Spleen (tissue), 11 donors: ENCODE results near the gene TMEM145. TPM values are rescaled to one million over a fixed set of nuclear protein-coding genes. Genes with fewer than 3 reads are reported as not detected.

Experiments used
- DNase-seq: peaks from one replicate; pipeline ENCODE4 v3.0.0-alpha.2; 2020
- H3K27ac ChIP-seq, 8 donors: fragments of 200-600 bp; sonication (generic) in 7 of 8; 1 replicate in 4 of 8; 2 replicates in 4 of 8; pipeline versions ENCODE4 v1.5.0 to v1.8.0; 2016 to 2021; ENCODE audit warnings: inconsistent platforms in 4 of 8, mild to moderate bottlenecking in 4 of 8, moderate library complexity in 1 of 8
- H3K27me3 ChIP-seq, 7 donors: fragments of 200-600 bp; sonication (generic) in 6 of 7; replicated peaks in 1 of 7; 1 replicate in 4 of 7; 2 replicates in 3 of 7; pipeline versions ENCODE4 v1.5.0 to v1.8.0; 2016 to 2021; ENCODE audit warnings: inconsistent platforms in 3 of 7, mild to moderate bottlenecking in 1 of 7
- H3K36me3 ChIP-seq, 6 donors: fragments of 200-600 bp; sonication (generic) in 5 of 6; 1 replicate in 4 of 6; 2 replicates in 2 of 6; pipeline versions ENCODE4 v1.5.0 to v1.8.0; 2016 to 2021; ENCODE audit warnings: inconsistent platforms in 2 of 6
- H3K4me1 ChIP-seq, 6 donors: fragments of 200-600 bp; sonication (generic) in 5 of 6; 1 replicate in 3 of 6; 2 replicates in 3 of 6; pipeline versions ENCODE4 v1.5.0 to v1.8.0; 2016 to 2021; ENCODE audit warnings: inconsistent platforms in 3 of 6
- H3K4me3 ChIP-seq, 8 donors: fragments of 200-600 bp; sonication (generic) in 7 of 8; 1 replicate in 4 of 8; 2 replicates in 4 of 8; pipeline versions ENCODE4 v1.5.0 to v1.8.0; 2016 to 2021; ENCODE audit warnings: inconsistent platforms in 4 of 8, mild to moderate bottlenecking in 4 of 8, moderate library complexity in 2 of 8
- H3K9me3 ChIP-seq, 8 donors: fragments of 200-600 bp; sonication (generic) in 7 of 8; 1 replicate in 4 of 8; 2 replicates in 4 of 8; pipeline versions ENCODE4 v1.5.0 to v1.8.0; 2016 to 2021; ENCODE audit warnings: inconsistent platforms in 4 of 8
- POLR2A ChIP-seq, 3 donors: fragments of 450-650 bp; IDR thresholded peaks; one replicate each; pipeline ENCODE4 v1.5.1; 2017; ENCODE audit warnings: antibody characterized with exemption in 3 of 3, mild to moderate bottlenecking in 1 of 3
- POLR2AphosphoS5 ChIP-seq, 3 donors: sonication (generic); formaldehyde crosslinking; IDR thresholded peaks; one replicate each; pipeline ENCODE4 v1.5.1; 2017; ENCODE audit warnings: antibody characterized with exemption in 3 of 3
- WGBS, 5 donors: extraction: QIAGEN DNeasy Blood & Tissue Kit in 3 of 5; methylation state at CpG; one replicate each; pipeline versions ENCODE4 v1.1.5 to v1.1.7; 2013 to 2018; 5-methylcytosine and 5-hydroxymethylcytosine counted together
- intact Hi-C: fragments of 100-400 bp; cut with DNase I; formaldehyde crosslinking; loops from one replicate; pipeline ENCODE4 v1.15.0; 2023; ENCODE audit warnings: low total_unique reads
- polyA plus RNA-seq, 3 donors: library from polyadenylated mRNA; stranded (reverse); fragments of 200-250 nt; gene quantifications; one replicate each; pipeline ENCODE4 v1.2.1, GENCODE V29; 2013
- total RNA-seq, 7 donors: library from RNA; depleted of rRNA in 3 of 7; stranded (reverse); fragments of >200 nt in 3 of 7; fragmentation: NEBNext Ultra II Directional in 4 of 7; extraction: Animal tissue kit (Norgen Biotek cat#: 25700) in 4 of 7; gene quantifications; one replicate each; pipeline versions ENCODE4 v1.1.0 to v1.2.1, GENCODE V29; 2016 to 2021
- TF ChIP-seq, protein P1 (sequence below), 11 experiments: fragments of 200-600 bp in 7 of 11; fragments of 450-650 bp in 4 of 11; sonication (generic) in 4 of 11; IDR thresholded peaks in 8 of 11; conservative IDR thresholded peaks in 3 of 11; 1 replicate in 7 of 11; 2 replicates in 4 of 11; pipeline versions ENCODE4 v1.4.0 to v1.8.0; 2016 to 2021; ENCODE audit warnings: antibody characterized with exemption in 11 of 11, inconsistent platforms in 4 of 11, mild to moderate bottlenecking in 1 of 11
- donor health status: healthy with polysubstance abuse.
- donor health status: DM: no; HTN: no; CAD: no; lungs with moderate emphysema.
- donor health status: DM: no; HTN: no; CAD: no.
- donor health status: Bipolar disorder and iron deficiency.
- donor health status: healthy.
- donor health status: DM: no; HTN: no; CAD: no.
- donor health status: DM: yes; HTN: yes; CAD: no.

TMEM145 gene
- total and polyA plus RNA-seq, 10 donors = 0.13 to 2.3 (median 0.73) TPM; not detected in 1

DNA sequence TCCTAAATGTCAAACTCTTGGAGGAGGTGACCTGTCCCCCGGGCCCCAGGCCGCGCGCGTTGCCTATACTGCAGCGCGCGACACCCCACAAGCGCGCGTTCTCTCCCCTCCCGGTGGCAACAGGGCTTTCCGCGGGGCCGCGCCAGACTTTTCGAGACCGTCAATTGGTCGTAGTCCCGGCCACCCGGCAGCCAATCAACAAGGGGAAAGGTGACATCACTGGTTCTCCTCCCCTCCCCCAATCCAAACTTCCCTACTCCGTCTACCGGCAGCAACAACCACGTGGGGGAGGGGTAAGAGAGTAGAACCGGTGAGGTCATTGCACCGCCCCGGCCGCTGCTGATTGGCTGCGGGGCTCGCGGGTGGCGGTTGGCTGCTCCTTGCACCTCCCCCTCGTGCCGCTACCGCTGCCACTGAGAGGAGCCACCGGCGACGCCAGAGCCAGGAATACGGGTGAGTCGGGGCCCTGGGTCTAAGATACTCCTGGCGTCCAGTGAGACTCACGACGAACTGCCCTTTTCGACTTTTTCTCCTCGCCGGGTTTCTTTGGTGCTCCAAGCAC is 44.9 kb upstream of the TMEM145 start:
- H3K4me1 ChIP-seq = peaks cover 21 to 46% (median 36%) of the 10 kb centered on the region in 6 donors
- H3K36me3 ChIP-seq = peaks cover 0 to 17% (median 16%) of the 10 kb centered on the region in 6 donors
- no peaks in the 10 kb centered on the region for H3K9me3 ChIP-seq
- intact Hi-C loops = no loop called here
- DNase-seq = peak; percentile 99
- peak overlapping the region; percentile 42 to 69 (median 48) for H3K4me3 ChIP-seq
- 0 to 1% (median 0%) methylated on average over 30 to 46 of the region's 46 CpGs for WGBS, 5 donors
- H3K27me3 ChIP-seq = no peaks in the 10 kb centered on the region
- peak overlapping the region; percentile 97 to 100 (median 99) for H3K27ac ChIP-seq
- TF ChIP-seq POLR2AphosphoS5 (IDR thresholded peaks at IDR 0.05) (peak; percentile 85 to 97 (median 96)), POLR2A (IDR thresholded peaks at IDR 0.05) (peak in 1 of 3 donors; percentile 73)
- TF ChIP-seq, protein P1, sequence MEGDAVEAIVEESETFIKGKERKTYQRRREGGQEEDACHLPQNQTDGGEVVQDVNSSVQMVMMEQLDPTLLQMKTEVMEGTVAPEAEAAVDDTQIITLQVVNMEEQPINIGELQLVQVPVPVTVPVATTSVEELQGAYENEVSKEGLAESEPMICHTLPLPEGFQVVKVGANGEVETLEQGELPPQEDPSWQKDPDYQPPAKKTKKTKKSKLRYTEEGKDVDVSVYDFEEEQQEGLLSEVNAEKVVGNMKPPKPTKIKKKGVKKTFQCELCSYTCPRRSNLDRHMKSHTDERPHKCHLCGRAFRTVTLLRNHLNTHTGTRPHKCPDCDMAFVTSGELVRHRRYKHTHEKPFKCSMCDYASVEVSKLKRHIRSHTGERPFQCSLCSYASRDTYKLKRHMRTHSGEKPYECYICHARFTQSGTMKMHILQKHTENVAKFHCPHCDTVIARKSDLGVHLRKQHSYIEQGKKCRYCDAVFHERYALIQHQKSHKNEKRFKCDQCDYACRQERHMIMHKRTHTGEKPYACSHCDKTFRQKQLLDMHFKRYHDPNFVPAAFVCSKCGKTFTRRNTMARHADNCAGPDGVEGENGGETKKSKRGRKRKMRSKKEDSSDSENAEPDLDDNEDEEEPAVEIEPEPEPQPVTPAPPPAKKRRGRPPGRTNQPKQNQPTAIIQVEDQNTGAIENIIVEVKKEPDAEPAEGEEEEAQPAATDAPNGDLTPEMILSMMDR (IDR thresholded peaks at IDR 0.05 in 8 of 11, conservative IDR thresholded peaks at IDR 0.05 in 3 of 11) = peak in 6 of 11 experiments; percentile 8 to 33 (median 22)

DNA sequence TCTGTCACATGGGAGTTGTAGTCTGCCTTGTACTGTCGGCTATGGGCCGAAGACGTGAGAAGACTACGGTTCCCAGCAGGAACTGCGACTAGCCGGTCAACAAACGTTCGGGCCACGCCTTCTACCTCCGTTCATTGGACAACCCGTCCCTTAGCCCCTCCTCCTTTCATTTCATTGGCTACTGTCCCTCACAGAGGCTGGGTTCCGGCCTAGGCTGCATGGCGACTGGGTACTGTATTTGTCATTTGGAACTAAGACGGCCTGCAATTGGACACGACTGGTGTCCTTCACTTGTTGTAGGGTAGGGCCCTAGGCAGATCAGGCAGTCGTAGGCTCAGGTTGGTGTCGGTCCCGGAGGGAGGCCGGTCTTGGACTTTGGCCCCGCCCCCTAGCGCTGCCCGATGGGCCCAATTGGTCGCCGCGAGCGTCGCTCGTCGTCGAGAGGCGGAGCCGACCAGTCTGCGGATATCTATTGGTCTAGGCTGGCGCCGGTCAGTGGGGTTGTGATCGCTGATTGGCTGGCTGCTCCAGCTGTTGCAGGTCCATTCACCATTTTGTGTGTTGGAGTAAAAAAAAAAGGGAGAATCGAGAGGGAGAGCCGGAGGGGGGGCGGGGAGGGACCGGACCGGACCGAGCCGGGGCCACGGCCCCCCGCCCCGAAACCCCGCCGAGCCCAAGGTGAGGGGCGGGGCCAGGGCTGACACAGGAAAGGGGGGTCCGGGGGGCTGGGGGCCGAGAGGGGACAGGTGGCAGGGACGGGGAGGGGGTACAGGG is 44.2 kb upstream of the TMEM145 start, which contains the start of gene CIC:
TSS of gene CIC (plus strand) at position 549 of the 774 bp plus-strand sequence. CDS start 2,532 bp downstream, outside the sequence.
- H3K4me1 ChIP-seq = peaks cover 21 to 53% (median 39%) of the 10 kb centered on the region in 6 donors
- DNase-seq = peak; percentile 99
- no peaks in the 10 kb centered on the region for H3K9me3 ChIP-seq
- peak within 1 kb of the TSS; percentile 97 to 100 (median 99) for H3K27ac ChIP-seq
- intact Hi-C loops = no loop called here
- no peaks in the 10 kb centered on the region for H3K27me3 ChIP-seq
- H3K36me3 ChIP-seq = peaks cover 0 to 24% (median 22%) of the 10 kb centered on the region in 6 donors
- WGBS, 5 donors = 0 to 2% (median 1%) methylated on average over 41 to 52 of the region's 52 CpGs
- peak within 1 kb of the TSS; percentile 43 to 69 (median 50) for H3K4me3 ChIP-seq
- peak in 2 of 3 donors; percentile 55 to 70 for TF ChIP-seq POLR2AphosphoS5 (IDR thresholded peaks at IDR 0.05)
- TF ChIP-seq, protein P1 (IDR thresholded peaks at IDR 0.05 in 8 of 11, conservative IDR thresholded peaks at IDR 0.05 in 3 of 11) = peak in 2 of 11 experiments; percentile 14 to 36
- no peak for TF ChIP-seq POLR2A (IDR thresholded peaks at IDR 0.05)

DNA sequence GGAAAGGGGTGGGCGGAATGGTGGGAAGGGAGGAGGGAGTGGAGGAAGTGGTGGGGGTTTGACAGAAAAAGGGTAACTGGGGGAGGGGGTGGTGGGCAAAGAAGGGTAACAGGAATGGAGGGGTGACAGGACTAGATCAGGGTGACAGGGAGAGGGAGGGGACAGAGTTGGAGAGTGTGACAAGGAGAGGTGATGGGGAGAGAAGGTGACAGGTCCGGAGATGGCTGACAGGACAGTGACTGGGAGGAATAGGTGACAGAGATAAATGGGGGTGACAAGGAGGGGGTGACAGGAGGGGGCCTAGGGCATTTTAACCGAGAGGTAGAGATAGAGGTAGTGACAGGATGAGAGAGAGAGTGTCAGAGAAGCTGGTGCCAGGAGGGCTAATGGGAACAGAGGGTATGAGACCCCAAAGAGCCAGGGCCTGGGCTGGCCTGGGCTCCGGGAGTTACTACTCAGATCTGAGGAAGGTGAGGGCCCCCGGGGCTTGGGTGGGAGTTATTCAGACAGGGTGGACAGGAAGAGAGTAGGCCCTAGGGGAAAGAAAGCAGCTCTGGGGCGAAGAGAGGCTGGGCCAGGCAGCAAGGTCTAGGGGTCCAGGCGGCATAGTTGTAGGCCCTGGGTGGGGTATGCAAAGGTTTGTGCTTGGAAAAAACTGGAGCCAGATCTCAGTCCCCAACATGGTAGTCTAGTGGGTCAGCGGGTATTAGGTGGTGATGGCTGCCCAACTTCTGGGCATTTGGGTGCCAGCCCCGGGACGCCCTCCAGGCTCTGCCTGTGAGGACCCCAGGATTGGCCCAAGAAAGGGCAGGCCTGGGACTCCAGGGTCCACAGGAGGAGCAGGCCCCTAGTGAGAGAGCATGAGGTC is 43.4 kb upstream of the TMEM145 start:
- peaks cover 28 to 61% (median 47%) of the 10 kb centered on the region in 6 donors for H3K4me1 ChIP-seq
- peak overlapping the region; percentile 33 to 69 (median 50) for H3K4me3 ChIP-seq
- H3K9me3 ChIP-seq = no peaks in the 10 kb centered on the region
- whole genome bisulfite sequencing, 5 donors = 19 to 36% (median 30%) methylated on average over 8 to 10 of the region's 10 CpGs
- H3K27me3 ChIP-seq = no peaks in the 10 kb centered on the region
- TF ChIP-seq, protein P1 (IDR thresholded peaks at IDR 0.05 in 8 of 11, conservative IDR thresholded peaks at IDR 0.05 in 3 of 11) = no peak
- no peak for TF ChIP-seq POLR2AphosphoS5 (IDR thresholded peaks at IDR 0.05)
- TF ChIP-seq POLR2A (IDR thresholded peaks at IDR 0.05) = no peak
- peak; percentile 88 for DNase-seq
- intact Hi-C loops = no loop called here
- peak overlapping the region; percentile 76 to 100 (median 98) for H3K27ac ChIP-seq
- H3K36me3 ChIP-seq = peaks cover 0 to 32% (median 31%) of the 10 kb centered on the region in 6 donors
